Lower lobe of right lung (tissue), 2 donors: ENCODE data around the gene RPS14. TPM values are rescaled to one million over a fixed set of nuclear protein-coding genes. Genes with fewer than 3 reads are reported as not detected.

Experiments
- ATAC-seq, 2 donors: fragments of 200-7000 bp; cut with Tn5 transposase; one replicate each; pipeline ENCODE4 v1.9.1; 2020 to 2022; ENCODE audit warnings: mild to moderate bottlenecking in 2 of 2, moderate library complexity in 2 of 2
- DNase-seq: peaks from one replicate; pipeline ENCODE4 v3.0.0-alpha.2; 2020
- H3K27ac ChIP-seq: fragments of 200-600 bp; one replicate; pipeline ENCODE4 v1.8.0; 2022
- H3K27me3 ChIP-seq: fragments of 200-600 bp; one replicate; pipeline ENCODE4 v1.8.0; 2022; ENCODE audit warnings: low read depth
- H3K36me3 ChIP-seq: fragments of 200-600 bp; one replicate; pipeline ENCODE4 v1.8.0; 2022; ENCODE audit warnings: mild to moderate bottlenecking
- H3K4me1 ChIP-seq: fragments of 200-600 bp; one replicate; pipeline ENCODE4 v1.8.0; 2022
- H3K4me3 ChIP-seq: fragments of 200-600 bp; one replicate; pipeline ENCODE4 v1.8.0; 2022; ENCODE audit warnings: mild to moderate bottlenecking
- H3K9me3 ChIP-seq: fragments of 200-600 bp; one replicate; pipeline ENCODE4 v1.8.0; 2022
- intact Hi-C: fragments of 100-400 bp; cut with DNase I; formaldehyde crosslinking; loops from one replicate; pipeline ENCODE4 v1.11.0; 2022
- total RNA-seq: library from RNA; stranded (reverse); fragmentation: NEBNext Ultra II Directional; extraction: Animal tissue kit (Norgen Biotek cat#: 25700); gene quantifications from one replicate; pipeline ENCODE4 v1.2.1, GENCODE V29; 2021
- TF ChIP-seq, protein P1 (sequence below): fragments of 200-600 bp; IDR thresholded peaks from one replicate; pipeline ENCODE4 v1.8.0; 2022; ENCODE audit warnings: antibody characterized with exemption, mild to moderate bottlenecking
- donor health status: DM: no; HTN: yes; CAD: no; lungs with severe emphysema.

Gene RPS14
- total RNA-seq, 1 donor from 2014 or later: 1,651 TPM

DNA sequence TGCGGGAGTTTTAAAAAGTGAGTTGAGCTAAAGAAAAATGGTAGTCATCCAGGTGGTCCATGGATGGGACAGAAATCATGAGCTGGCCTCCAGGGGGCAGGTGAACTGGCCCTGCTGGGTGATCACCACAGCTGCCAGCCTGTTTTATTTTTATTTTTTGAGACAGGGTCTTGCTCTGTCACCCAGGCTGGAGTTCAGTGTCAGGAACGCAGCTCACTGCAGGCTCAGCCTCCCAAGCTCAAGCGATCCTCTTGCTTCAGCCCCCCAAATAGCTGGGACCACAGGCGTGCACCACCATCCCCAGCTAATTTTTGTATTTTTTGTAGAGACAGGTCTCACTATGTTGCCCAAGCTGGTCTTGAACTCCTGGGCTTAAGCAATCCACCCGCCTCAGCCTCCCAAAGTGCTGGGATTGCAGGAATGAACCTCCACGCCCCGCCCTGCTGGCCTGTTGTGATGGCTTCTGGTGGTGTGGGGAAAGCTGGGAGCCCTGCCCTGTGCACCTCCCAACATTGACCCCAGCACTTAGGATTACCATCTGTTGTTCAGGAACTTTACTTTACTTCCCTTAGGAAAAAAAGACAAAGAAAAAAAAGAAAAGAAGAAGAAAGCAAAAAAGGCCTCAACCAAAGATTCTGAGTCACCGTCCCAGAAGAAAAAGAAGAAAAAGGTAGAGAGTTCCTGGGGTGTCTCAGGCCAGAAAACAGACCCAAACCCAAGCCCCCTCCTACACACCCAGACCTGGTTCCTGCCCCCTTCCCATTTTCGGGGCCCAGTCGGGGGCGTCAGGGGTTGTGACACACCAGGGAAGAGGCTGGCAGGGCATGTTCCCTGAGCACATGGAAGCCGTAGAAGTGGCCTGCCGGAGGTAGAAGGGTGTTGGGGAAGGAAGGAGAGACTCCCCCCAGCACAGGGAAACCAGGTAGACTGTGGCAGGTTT is 51.5 kb downstream of the RPS14 start:
- ATAC-seq: peak; percentile 1

DNA sequence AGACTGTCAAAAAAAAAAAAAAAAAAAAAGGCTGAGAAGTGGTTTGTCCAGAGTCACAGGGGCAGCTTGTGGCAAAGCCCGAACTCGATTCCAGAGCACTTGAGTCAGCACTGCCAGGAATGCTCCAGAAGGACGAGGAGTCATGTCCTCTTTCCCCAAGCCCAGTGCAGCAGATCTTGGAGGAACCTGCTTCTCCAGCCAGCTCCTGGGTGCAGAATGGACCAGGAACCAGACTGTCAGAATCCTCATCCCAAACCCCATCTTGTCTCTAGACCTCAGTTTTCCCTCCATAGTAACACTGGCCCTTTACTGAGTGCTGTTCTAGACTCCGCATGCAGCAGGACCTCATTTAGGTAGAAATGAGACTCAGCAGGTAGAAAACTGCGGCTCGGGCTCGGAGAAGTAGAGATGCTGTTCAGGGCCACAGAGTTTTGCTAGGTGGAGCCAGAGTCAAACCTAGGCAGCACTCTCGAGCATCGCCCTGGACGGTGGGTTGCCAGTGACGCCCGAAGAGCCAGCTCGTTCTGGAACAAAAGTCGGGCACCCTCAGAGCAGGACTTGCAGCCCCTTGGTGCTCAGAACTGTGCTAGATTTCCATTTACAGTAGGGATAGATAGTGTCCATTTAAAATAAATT is 52.3 kb downstream of the RPS14 start:
- H3K9me3 ChIP-seq: no peaks in the 10 kb centered on the region
- no peaks in the 10 kb centered on the region for H3K4me1 ChIP-seq
- no peaks in the 10 kb centered on the region for H3K27me3 ChIP-seq
- no peak overlapping the region for H3K4me3 ChIP-seq
- ATAC-seq (no peak), DNase-seq (no peak)
- no peak overlapping the region for H3K27ac ChIP-seq
- H3K36me3 ChIP-seq: peaks cover 99% of the 10 kb centered on the region
- TF ChIP-seq, protein P1, sequence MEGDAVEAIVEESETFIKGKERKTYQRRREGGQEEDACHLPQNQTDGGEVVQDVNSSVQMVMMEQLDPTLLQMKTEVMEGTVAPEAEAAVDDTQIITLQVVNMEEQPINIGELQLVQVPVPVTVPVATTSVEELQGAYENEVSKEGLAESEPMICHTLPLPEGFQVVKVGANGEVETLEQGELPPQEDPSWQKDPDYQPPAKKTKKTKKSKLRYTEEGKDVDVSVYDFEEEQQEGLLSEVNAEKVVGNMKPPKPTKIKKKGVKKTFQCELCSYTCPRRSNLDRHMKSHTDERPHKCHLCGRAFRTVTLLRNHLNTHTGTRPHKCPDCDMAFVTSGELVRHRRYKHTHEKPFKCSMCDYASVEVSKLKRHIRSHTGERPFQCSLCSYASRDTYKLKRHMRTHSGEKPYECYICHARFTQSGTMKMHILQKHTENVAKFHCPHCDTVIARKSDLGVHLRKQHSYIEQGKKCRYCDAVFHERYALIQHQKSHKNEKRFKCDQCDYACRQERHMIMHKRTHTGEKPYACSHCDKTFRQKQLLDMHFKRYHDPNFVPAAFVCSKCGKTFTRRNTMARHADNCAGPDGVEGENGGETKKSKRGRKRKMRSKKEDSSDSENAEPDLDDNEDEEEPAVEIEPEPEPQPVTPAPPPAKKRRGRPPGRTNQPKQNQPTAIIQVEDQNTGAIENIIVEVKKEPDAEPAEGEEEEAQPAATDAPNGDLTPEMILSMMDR: no peak
- intact Hi-C loops: no loop called here

More for the DNA sequence above, 51.5 kb downstream of the RPS14 start:
- TF ChIP-seq, protein P1: no peak
- Histone ChIP-seq H3K4me1 (no peaks in the 10 kb centered on the region), H3K27ac (no peak overlapping the region), H3K9me3 (no peaks in the 10 kb centered on the region), H3K4me3 (no peak overlapping the region), H3K27me3 (no peaks in the 10 kb centered on the region), H3K36me3 (peaks cover 99% of the 10 kb centered on the region)
- intact Hi-C loops: no loop called here
- peak; percentile 44 for DNase-seq

DNA sequence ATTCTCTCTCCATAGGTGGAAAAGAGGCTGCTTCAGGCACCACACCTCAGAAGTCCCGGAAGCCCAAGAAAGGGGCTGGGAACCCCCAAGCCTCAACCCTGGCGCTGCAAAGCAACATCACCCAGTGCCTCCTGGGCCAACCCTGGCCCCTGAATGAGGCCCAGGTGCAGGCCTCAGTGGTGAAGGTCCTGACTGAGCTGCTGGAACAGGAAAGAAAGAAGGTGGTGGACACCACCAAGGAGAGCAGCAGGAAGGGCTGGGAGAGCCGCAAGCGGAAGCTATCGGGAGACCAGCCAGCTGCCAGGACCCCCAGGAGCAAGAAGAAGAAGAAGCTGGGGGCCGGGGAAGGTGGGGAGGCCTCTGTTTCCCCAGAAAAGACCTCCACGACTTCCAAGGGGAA is 53.3 kb downstream of the RPS14 start:
- Histone ChIP-seq H3K36me3 (peaks cover 99% of the 10 kb centered on the region), H3K27ac (no peak overlapping the region), H3K9me3 (no peaks in the 10 kb centered on the region), H3K4me1 (no peaks in the 10 kb centered on the region), H3K27me3 (no peaks in the 10 kb centered on the region), H3K4me3 (no peak overlapping the region)
- ATAC-seq (no peak), DNase-seq (no peak)
- intact Hi-C loops: no loop called here
- TF ChIP-seq, protein P1: no peak

DNA sequence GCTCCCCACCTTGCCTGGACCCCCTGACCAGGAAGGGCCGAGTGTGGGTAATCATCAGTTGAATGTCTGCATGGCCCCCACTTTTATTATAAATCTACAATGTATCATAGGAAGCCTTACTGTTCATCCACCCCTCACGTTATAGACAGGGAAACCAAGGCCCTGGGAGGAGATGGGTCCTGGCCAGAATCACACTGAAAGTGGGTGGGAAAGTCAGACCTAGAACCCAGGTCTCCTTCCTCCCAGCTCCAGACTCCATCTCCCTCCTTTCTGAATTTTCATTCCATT is 53.9 kb downstream of the RPS14 start:
- Histone ChIP-seq H3K27ac (no peak overlapping the region), H3K27me3 (no peaks in the 10 kb centered on the region), H3K9me3 (no peaks in the 10 kb centered on the region), H3K36me3 (peaks cover 99% of the 10 kb centered on the region), H3K4me3 (no peak overlapping the region), H3K4me1 (no peaks in the 10 kb centered on the region)
- intact Hi-C loops: no loop called here
- TF ChIP-seq, protein P1: no peak
- DNase-seq (no peak), ATAC-seq (no peak)

DNA sequence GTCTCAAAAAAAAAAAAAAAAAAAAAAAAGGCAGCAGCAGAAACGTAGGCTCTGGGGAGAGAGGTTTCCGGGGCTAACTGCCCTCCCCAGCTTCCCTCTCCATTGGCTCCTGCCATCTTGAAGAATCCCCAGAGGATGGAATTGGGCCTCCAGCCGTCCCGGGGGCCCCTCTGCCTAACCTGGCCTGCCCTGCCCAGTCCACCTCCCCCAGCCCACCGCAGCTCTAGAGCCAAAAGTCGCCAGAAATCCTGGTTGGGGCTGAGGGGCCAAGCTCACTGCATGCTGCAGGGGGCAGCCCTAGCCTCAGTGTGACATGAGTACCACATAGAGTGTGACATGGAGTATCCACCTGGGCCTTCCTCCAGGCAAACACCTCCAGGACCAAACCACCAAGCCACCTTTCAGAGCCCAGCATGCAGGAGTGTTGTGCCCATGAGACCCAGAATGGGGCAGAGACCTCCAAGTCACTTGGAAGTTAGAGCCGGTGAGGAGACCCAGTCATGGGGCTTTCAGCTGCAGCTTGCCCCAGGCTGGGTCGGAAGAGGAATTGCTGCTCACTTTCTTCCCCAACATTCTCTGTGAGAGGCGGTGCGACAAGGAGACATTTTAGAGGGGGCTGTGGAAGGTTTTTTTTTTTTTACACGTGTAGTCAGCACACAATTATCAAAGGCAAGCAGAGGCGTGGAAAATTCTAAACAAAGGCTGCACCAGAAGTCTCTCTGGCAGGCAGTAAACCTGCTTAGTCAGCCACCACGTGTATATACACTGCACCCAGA is 54.4 kb downstream of the RPS14 start:
- H3K27ac ChIP-seq: no peak overlapping the region
- no peak overlapping the region for H3K4me3 ChIP-seq
- no peaks in the 10 kb centered on the region for H3K9me3 ChIP-seq
- TF ChIP-seq, protein P1: no peak
- H3K36me3 ChIP-seq: peaks cover 99% of the 10 kb centered on the region
- intact Hi-C loops: no loop called here
- ATAC-seq (no peak), DNase-seq (no peak)
- H3K4me1 ChIP-seq: no peaks in the 10 kb centered on the region
- H3K27me3 ChIP-seq: no peaks in the 10 kb centered on the region
